Osteocyte (in vitro differentiated cells): ENCODE measurements around the gene PCSK9. TPM values are rescaled to one million over a fixed set of nuclear protein-coding genes. Genes with fewer than 3 reads are reported as not detected.
"Not testable (repeated sequence)": the region's sequence is repeated elsewhere in the genome, so short reads cannot be mapped to it uniquely, and the experiment has no call there.

Source experiments
- DNase-seq: peaks from one replicate; pipeline ENCODE4 v3.0.0; 2021; ENCODE audit warnings: mixed read lengths; ENCODE audit not compliant: unreplicated experiment; ENCODE audit errors: extremely low spot score
- H3K27ac Mint-ChIP-seq: one replicate; pipeline ENCODE4 v1.8.0; 2021; ENCODE audit warnings: mild to moderate bottlenecking, mixed read lengths; ENCODE audit not compliant: unreplicated experiment
- H3K27me3 Mint-ChIP-seq: one replicate; pipeline ENCODE4 v1.8.0; 2021; ENCODE audit warnings: mixed read lengths; ENCODE audit not compliant: unreplicated experiment
- H3K36me3 Mint-ChIP-seq: one replicate; pipeline ENCODE4 v1.8.0; 2021; ENCODE audit warnings: mixed read lengths; ENCODE audit not compliant: unreplicated experiment
- H3K4me1 Mint-ChIP-seq: one replicate; pipeline ENCODE4 v1.8.0; 2021; ENCODE audit warnings: mixed read lengths; ENCODE audit not compliant: unreplicated experiment
- H3K4me3 Mint-ChIP-seq: one replicate; pipeline ENCODE4 v1.8.0; 2021; ENCODE audit warnings: mild to moderate bottlenecking, moderate library complexity, mixed read lengths; ENCODE audit not compliant: unreplicated experiment
- H3K9me3 Mint-ChIP-seq: one replicate; pipeline ENCODE4 v1.8.0; 2021; ENCODE audit warnings: mixed read lengths; ENCODE audit not compliant: unreplicated experiment
- total RNA-seq: library from RNA; stranded (reverse); gene quantifications from 2 replicates; pipeline ENCODE4 v1.2.1, GENCODE V29; 2021
- TF ChIP-seq, protein P1 (sequence below): fragments of 200-600 bp; sonication (generic); IDR thresholded peaks from 2 replicates; pipeline ENCODE4 v1.5.0; 2021; ENCODE audit warnings: antibody characterized with exemption, mild to moderate bottlenecking, moderate library complexity

Gene PCSK9
- total RNA-seq, 1 donor from 2014 or later: 2.2 TPM

GRCh38 chr1:55089683-55090082, 50.3 kb downstream of the PCSK9 start:
- Mint-ChIP-seq H3K4me3 (no peak overlapping the region), H3K36me3 (peaks cover 72% of the 10 kb centered on the region), H3K9me3 (no peaks in the 10 kb centered on the region), H3K4me1 (peaks cover 4% of the 10 kb centered on the region), H3K27me3 (no peaks in the 10 kb centered on the region), H3K27ac (no peak overlapping the region)
- TF ChIP-seq, protein P1, sequence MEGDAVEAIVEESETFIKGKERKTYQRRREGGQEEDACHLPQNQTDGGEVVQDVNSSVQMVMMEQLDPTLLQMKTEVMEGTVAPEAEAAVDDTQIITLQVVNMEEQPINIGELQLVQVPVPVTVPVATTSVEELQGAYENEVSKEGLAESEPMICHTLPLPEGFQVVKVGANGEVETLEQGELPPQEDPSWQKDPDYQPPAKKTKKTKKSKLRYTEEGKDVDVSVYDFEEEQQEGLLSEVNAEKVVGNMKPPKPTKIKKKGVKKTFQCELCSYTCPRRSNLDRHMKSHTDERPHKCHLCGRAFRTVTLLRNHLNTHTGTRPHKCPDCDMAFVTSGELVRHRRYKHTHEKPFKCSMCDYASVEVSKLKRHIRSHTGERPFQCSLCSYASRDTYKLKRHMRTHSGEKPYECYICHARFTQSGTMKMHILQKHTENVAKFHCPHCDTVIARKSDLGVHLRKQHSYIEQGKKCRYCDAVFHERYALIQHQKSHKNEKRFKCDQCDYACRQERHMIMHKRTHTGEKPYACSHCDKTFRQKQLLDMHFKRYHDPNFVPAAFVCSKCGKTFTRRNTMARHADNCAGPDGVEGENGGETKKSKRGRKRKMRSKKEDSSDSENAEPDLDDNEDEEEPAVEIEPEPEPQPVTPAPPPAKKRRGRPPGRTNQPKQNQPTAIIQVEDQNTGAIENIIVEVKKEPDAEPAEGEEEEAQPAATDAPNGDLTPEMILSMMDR: no peak
- no peak for DNase-seq

DNA sequence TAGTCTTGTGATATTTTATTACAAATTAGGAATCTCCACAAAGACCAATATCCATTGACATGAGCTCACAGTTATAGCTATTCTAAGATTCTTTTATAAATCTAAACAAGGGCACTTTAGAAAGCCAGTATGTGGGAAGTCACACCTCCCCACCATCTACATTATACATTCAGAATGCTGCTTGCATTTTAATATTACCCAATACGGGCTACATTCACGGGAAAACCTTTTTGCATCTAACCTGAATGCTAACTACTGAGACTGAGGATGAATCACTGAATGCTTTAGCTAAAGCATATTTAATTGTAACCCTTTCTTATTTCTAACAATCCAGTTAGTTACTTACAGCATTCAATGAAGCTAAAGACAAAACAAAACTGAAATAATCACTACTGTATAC, 53.1 kb downstream of the PCSK9 start:
- no peak overlapping the region for H3K27ac Mint-ChIP-seq
- H3K4me3 Mint-ChIP-seq: no peak overlapping the region
- H3K4me1 Mint-ChIP-seq: peaks cover 4% of the 10 kb centered on the region
- no peaks in the 10 kb centered on the region for H3K27me3 Mint-ChIP-seq
- DNase-seq: no peak
- peaks cover 73% of the 10 kb centered on the region for H3K36me3 Mint-ChIP-seq
- TF ChIP-seq, protein P1: no peak
- H3K9me3 Mint-ChIP-seq: no peaks in the 10 kb centered on the region

DNA sequence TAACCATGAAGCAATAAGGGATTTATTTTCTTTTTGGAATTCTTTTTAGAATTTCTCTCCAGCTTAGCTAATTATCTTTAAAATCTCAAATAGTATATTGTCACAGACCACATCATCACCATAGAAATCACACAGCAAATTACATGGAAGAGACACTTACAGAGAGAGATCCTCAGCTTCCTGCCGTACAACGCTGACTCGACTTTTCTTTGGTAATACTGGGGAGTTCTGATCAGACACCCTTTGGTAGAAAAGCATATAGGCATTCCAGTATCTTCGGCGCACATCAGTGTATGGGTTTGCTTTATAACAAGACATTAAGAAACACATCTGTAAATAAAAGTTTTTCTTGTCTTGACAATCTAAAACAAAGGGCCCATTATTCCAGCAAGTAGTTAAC, 55.7 kb downstream of the PCSK9 start:
- Mint-ChIP-seq H3K9me3 (no peaks in the 10 kb centered on the region), H3K36me3 (peaks cover 74% of the 10 kb centered on the region), H3K27me3 (no peaks in the 10 kb centered on the region), H3K4me3 (no peak overlapping the region), H3K4me1 (no peaks in the 10 kb centered on the region), H3K27ac (no peak overlapping the region)
- TF ChIP-seq, protein P1: no peak
- no peak for DNase-seq

DNA sequence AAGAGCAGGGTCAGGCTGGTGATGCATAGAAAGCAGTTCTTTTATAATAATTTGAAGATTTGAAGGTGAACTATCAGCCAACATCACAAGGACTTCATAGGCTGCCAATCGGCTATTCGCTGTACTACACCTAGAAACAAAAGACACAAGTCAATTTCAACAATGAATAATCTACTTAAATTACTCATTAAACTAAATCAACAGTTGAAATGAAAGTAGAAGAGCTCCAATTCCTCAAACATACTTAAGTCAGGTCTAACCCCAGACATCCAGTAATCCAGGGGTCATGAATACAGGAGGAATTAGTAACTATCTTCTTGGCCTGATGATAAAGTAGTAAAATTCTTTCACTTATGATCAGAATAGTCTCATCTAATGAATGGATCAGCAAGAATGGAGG, 64.5 kb downstream of the PCSK9 start:
- no peak overlapping the region for H3K4me3 Mint-ChIP-seq

GRCh38 chr1:55107101-55107500, 67.8 kb downstream of the PCSK9 start:
- Mint-ChIP-seq H3K27me3 (no peaks in the 10 kb centered on the region), H3K4me1 (no peaks in the 10 kb centered on the region), H3K27ac (no peak overlapping the region), H3K36me3 (peaks cover 55% of the 10 kb centered on the region), H3K4me3 (no peak overlapping the region), H3K9me3 (peaks cover under 1% of the 10 kb centered on the region)
- DNase-seq: no peak
- TF ChIP-seq, protein P1: no peak

More for the DNA sequence above, 64.5 kb downstream of the PCSK9 start:
- H3K27me3 Mint-ChIP-seq: no peaks in the 10 kb centered on the region
- TF ChIP-seq, protein P1: no peak
- no peaks in the 10 kb centered on the region for H3K9me3 Mint-ChIP-seq
- H3K36me3 Mint-ChIP-seq: peaks cover 61% of the 10 kb centered on the region
- no peak overlapping the region for H3K27ac Mint-ChIP-seq
- no peak for DNase-seq
- no peaks in the 10 kb centered on the region for H3K4me1 Mint-ChIP-seq

DNA sequence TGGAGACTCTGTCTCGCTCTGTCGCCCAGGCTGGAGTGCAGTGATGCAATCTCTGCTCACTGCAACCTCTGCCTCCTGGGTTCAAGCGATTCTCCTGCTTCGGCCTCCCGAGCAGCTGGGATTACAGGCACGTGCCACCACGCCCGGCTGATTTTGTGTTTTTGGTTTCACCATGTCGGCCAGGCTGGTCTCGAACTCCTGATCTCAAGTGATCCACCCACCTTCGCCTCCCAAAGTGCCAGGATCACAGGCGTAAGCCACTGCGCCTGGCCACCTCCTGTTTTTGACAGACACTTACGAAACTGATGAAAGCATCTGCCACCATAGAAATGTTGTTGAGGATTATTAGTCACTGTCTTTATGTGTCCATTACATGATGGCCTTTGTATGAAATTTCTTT, 69.7 kb downstream of the PCSK9 start:
- not testable (repeated sequence) for H3K27ac Mint-ChIP-seq, H3K4me3 Mint-ChIP-seq, H3K4me1 Mint-ChIP-seq, DNase-seq, H3K27me3 Mint-ChIP-seq
- peaks cover 17% of the 10 kb centered on the region for H3K9me3 Mint-ChIP-seq
- peaks cover 59% of the 10 kb centered on the region for H3K36me3 Mint-ChIP-seq
